Adipocyte (in vitro differentiated cells): ENCODE data around the gene UBE2I.

Experiments used
- DNase-seq: peaks from one replicate; pipeline ENCODE4 v3.0.0-alpha.2; 2015; ENCODE audit warnings: low read depth
- H3K27me3 ChIP-seq: replicated peaks from 2 replicates; pipeline ENCODE4 v1.7.0; 2013; ENCODE audit warnings: mild to moderate bottlenecking, low read length, moderate library complexity; ENCODE audit not compliant: control insufficient read depth, insufficient read depth
- H3K36me3 ChIP-seq: 2 replicates; pipeline ENCODE4 v1.7.0; 2013; ENCODE audit warnings: low read length, mild to moderate bottlenecking, moderate library complexity; ENCODE audit not compliant: control insufficient read depth, insufficient read depth, severe bottlenecking
- H3K4me1 ChIP-seq: 2 replicates; pipeline ENCODE4 v1.7.0; 2013; ENCODE audit warnings: mild to moderate bottlenecking, low read length, moderate library complexity; ENCODE audit not compliant: control insufficient read depth, insufficient read depth
- H3K4me3 ChIP-seq: 2 replicates; pipeline ENCODE4 v1.7.0; 2013; ENCODE audit warnings: mild to moderate bottlenecking, low read length, moderate library complexity
- H3K9ac ChIP-seq: 2 replicates; pipeline ENCODE4 v1.7.0; 2013; ENCODE audit warnings: mild to moderate bottlenecking, low read length, moderate library complexity
- H3K9me3 ChIP-seq: 2 replicates; pipeline ENCODE4 v1.7.0; 2013; ENCODE audit warnings: mild to moderate bottlenecking, low read length, moderate library complexity; ENCODE audit not compliant: control insufficient read depth

UBE2I gene

DNA sequence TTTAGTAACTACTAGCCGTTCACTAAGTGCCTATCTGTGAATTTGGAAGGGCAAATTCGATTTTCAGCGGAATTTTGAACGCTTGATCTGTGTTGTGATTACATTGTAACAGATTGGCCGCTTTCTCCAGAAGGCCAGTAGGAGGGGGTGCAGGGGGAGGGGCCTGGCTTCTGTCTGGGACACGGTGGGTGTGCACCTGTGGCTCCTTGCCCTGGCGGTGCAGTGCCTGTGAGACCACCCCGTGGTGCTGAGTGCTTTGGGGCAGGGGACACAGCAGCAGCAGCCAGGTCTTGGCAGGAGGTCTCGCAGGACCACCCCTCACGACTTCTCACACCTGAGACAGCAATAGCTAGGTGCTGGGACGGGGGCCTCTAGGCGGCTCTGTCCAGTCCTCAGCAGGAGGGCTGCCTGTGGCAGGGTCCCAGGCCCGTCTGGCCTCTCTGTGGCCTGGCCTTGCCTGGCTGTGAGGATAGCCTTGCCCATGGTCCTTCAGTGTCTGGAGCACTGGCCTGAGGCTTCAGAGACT, 1.8 kb downstream of the UBE2I start:
- DNase-seq: peak; percentile 32
- Histone ChIP-seq H3K4me3 (peak overlapping the region; percentile 96), H3K27me3 (no peaks in the 10 kb centered on the region), H3K9ac (peak overlapping the region; percentile 89), H3K9me3 (no peaks in the 10 kb centered on the region), H3K4me1 (peaks cover 27% of the 10 kb centered on the region), H3K36me3 (peaks cover 25% of the 10 kb centered on the region)

- Histone ChIP-seq H3K4me1 (peaks cover 27% of the 10 kb centered on the region), H3K9ac (peak overlapping the region; percentile 89), H3K36me3 (peaks cover 31% of the 10 kb centered on the region), H3K9me3 (no peaks in the 10 kb centered on the region), H3K27me3 (no peaks in the 10 kb centered on the region), H3K4me3 (peak overlapping the region; percentile 96)
- peak; percentile 26 for DNase-seq
Observed at GRCh38 chr16:1311738-1312466, 2.5 kb downstream of the UBE2I start.

GRCh38 chr16:1312467-1312816, 3.0 kb downstream of the UBE2I start:
- H3K27me3 ChIP-seq: no peaks in the 10 kb centered on the region
- H3K4me3 ChIP-seq: peak overlapping the region; percentile 96
- H3K9me3 ChIP-seq: no peaks in the 10 kb centered on the region
- H3K4me1 ChIP-seq: peaks cover 27% of the 10 kb centered on the region
- H3K36me3 ChIP-seq: peaks cover 37% of the 10 kb centered on the region
- H3K9ac ChIP-seq: peak overlapping the region; percentile 89
- DNase-seq: no peak

- Histone ChIP-seq H3K4me1 (peaks cover 27% of the 10 kb centered on the region), H3K9me3 (no peaks in the 10 kb centered on the region), H3K4me3 (peak overlapping the region; percentile 96), H3K9ac (peak overlapping the region; percentile 89), H3K27me3 (no peaks in the 10 kb centered on the region), H3K36me3 (peaks cover 41% of the 10 kb centered on the region)
- DNase-seq: no peak
Observed at GRCh38 chr16:1312903-1313302, 3.5 kb downstream of the UBE2I start.

GRCh38 chr16:1313721-1314369, 4.4 kb downstream of the UBE2I start:
- Histone ChIP-seq H3K36me3 (peaks cover 51% of the 10 kb centered on the region), H3K27me3 (no peaks in the 10 kb centered on the region)
- DNase-seq: no peak

GRCh38 chr16:1314399-1315068, 5.1 kb downstream of the UBE2I start:
- Histone ChIP-seq H3K4me3 (no peak overlapping the region), H3K36me3 (peaks cover 58% of the 10 kb centered on the region), H3K9ac (no peak overlapping the region), H3K27me3 (no peaks in the 10 kb centered on the region), H3K4me1 (peaks cover 27% of the 10 kb centered on the region), H3K9me3 (no peaks in the 10 kb centered on the region)
- no peak for DNase-seq

More at GRCh38 chr16:1313721-1314369, 4.4 kb downstream of the UBE2I start:
- Histone ChIP-seq H3K9me3 (no peaks in the 10 kb centered on the region), H3K9ac (no peak overlapping the region), H3K4me1 (peaks cover 27% of the 10 kb centered on the region), H3K4me3 (no peak overlapping the region)

- H3K9ac ChIP-seq: no peak overlapping the region
- peaks cover 66% of the 10 kb centered on the region for H3K36me3 ChIP-seq
- H3K4me3 ChIP-seq: no peak overlapping the region
- DNase-seq: no peak
- no peaks in the 10 kb centered on the region for H3K27me3 ChIP-seq
- H3K9me3 ChIP-seq: no peaks in the 10 kb centered on the region
- H3K4me1 ChIP-seq: peaks cover 27% of the 10 kb centered on the region
Observed at GRCh38 chr16:1315081-1316032, 5.9 kb downstream of the UBE2I start.

DNA sequence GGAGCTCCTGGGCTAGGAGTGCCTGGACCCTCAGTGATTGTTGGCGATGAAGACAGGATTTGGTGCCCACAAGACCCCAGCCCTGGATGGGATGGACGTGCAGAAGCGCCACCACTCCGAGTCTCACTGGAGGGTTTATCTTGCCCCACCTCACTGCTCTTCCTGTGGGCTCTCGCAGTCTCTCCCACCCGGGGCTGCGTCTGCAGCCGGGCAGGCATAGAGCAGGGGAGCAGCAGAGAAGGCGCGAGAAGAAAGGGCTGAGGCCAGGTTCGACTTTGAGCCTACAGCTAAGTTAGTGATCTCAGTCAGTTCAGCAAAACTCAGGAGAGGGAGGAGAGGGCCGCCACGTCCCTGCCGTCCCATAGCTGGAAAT, 6.6 kb downstream of the UBE2I start:
- no peaks in the 10 kb centered on the region for H3K27me3 ChIP-seq
- H3K9me3 ChIP-seq: no peaks in the 10 kb centered on the region
- peaks cover 20% of the 10 kb centered on the region for H3K4me1 ChIP-seq
- DNase-seq: no peak
- H3K36me3 ChIP-seq: peaks cover 72% of the 10 kb centered on the region
- no peak overlapping the region for H3K9ac ChIP-seq
- H3K4me3 ChIP-seq: no peak overlapping the region

- Histone ChIP-seq H3K36me3 (peaks cover 78% of the 10 kb centered on the region), H3K4me1 (peaks cover 3% of the 10 kb centered on the region), H3K27me3 (no peaks in the 10 kb centered on the region)
Observed at GRCh38 chr16:1317479-1318267, 8.2 kb downstream of the UBE2I start.

GRCh38 chr16:1318268-1318545, 8.8 kb downstream of the UBE2I start:
- DNase-seq: no peak
- no peaks in the 10 kb centered on the region for H3K9me3 ChIP-seq
- H3K36me3 ChIP-seq: peaks cover 75% of the 10 kb centered on the region
- no peaks in the 10 kb centered on the region for H3K4me1 ChIP-seq
- H3K4me3 ChIP-seq: no peak overlapping the region
- no peak overlapping the region for H3K9ac ChIP-seq
- H3K27me3 ChIP-seq: no peaks in the 10 kb centered on the region

More at GRCh38 chr16:1317479-1318267, 8.2 kb downstream of the UBE2I start:
- DNase-seq: no peak
- Histone ChIP-seq H3K4me3 (no peak overlapping the region), H3K9ac (no peak overlapping the region), H3K9me3 (no peaks in the 10 kb centered on the region)
